GM18526 (cell line): ENCODE measurements around the gene PBX3.

Experiments used
- POLR2A ChIP-seq: IDR thresholded peaks from 3 replicates; pipeline ENCODE4 v1.6.1; 2011; ENCODE audit not compliant: insufficient read length; ENCODE audit errors: extremely low read depth

The PBX3 gene

GRCh38 chr9:125747053-125747764 lies at the start of gene PBX3:
PBX3 (plus strand) TSS chr9:125747373.
- peak; percentile 25 for TF ChIP-seq POLR2A

GRCh38 chr9:125699870-125700269 lies 47.3 kb upstream of the PBX3 start:
- no peak for TF ChIP-seq POLR2A

- no peak for TF ChIP-seq POLR2A
These were observed 46.4 kb upstream of the PBX3 start for GRCh38 chr9:125700791-125701190.

GRCh38 chr9:125701351-125701750 lies 45.8 kb upstream of the PBX3 start:
- no peak for TF ChIP-seq POLR2A

GRCh38 chr9:125703662-125704061 lies 43.5 kb upstream of the PBX3 start:
- no peak for TF ChIP-seq POLR2A

- TF ChIP-seq POLR2A, result no peak
These were observed 41.3 kb upstream of the PBX3 start for GRCh38 chr9:125705893-125706292.

GRCh38 chr9:125706651-125707471 lies 40.3 kb upstream of the PBX3 start, which contains the start of gene MAPKAP1:
MAPKAP1 (minus strand) TSS chr9:125707208; CDS start chr9:125672574, 34,634 bp downstream.
- TF ChIP-seq POLR2A, result peak; percentile 91

- TF ChIP-seq POLR2A, result no peak
These were observed 39.7 kb upstream of the PBX3 start for GRCh38 chr9:125707472-125707804.

- TF ChIP-seq POLR2A, result no peak
These were observed 20.6 kb upstream of the PBX3 start for GRCh38 chr9:125726456-125727132.

- no peak for TF ChIP-seq POLR2A
These were observed 17.0 kb upstream of the PBX3 start for GRCh38 chr9:125730168-125730567.

GRCh38 chr9:125732562-125732961 lies 14.6 kb upstream of the PBX3 start:
- no peak for TF ChIP-seq POLR2A

GRCh38 chr9:125739436-125739835 lies 7.7 kb upstream of the PBX3 start:
- TF ChIP-seq POLR2A, result no peak

- TF ChIP-seq POLR2A, result no peak
These were observed 4.5 kb upstream of the PBX3 start for GRCh38 chr9:125742657-125743056.

GRCh38 chr9:125743682-125744428 lies 3.3 kb upstream of the PBX3 start:
- TF ChIP-seq POLR2A, result no peak

- TF ChIP-seq POLR2A, result no peak
These were observed 2.6 kb upstream of the PBX3 start for GRCh38 chr9:125744616-125745015.

GRCh38 chr9:125745018-125745417 lies 2.2 kb upstream of the PBX3 start:
- TF ChIP-seq POLR2A, result no peak

GRCh38 chr9:125745682-125746016 lies 1.5 kb upstream of the PBX3 start:
- TF ChIP-seq POLR2A, result no peak
